Lower leg skin (tissue), 4 donors: Measurements from ENCODE around the gene ABCC10. TPM values are rescaled to one million over a fixed set of nuclear protein-coding genes. Genes with fewer than 3 reads are reported as not detected.
A peak's percentile ranks its signal among the peaks of the same experiment; 100 is the strongest.
"Not testable (repeated sequence)": the region's sequence is repeated elsewhere in the genome, so short reads cannot be mapped to it uniquely, and the experiment has no call there.

Source experiments
- DNase-seq, 2 donors: peaks; one replicate each; pipeline ENCODE4 v3.0.0-alpha.2; 2019; ENCODE audit warnings: low spot score in 2 of 2
- H3K4me3 ChIP-seq: fragments of 200-600 bp; sonication (generic); 2 replicates; pipeline ENCODE4 v1.5.1; 2017; ENCODE audit warnings: mild to moderate bottlenecking, low read depth; ENCODE audit not compliant: poor library complexity, severe bottlenecking
- CTCF ChIP-seq, 3 donors: fragments of 450-650 bp; IDR thresholded peaks; one replicate each; pipeline ENCODE4 v1.5.1; 2016; ENCODE audit warnings: antibody characterized with exemption in 3 of 3, mild to moderate bottlenecking in 3 of 3, moderate library complexity in 2 of 3
- POLR2A ChIP-seq, 2 donors: fragments of 450-650 bp; IDR thresholded peaks; one replicate each; pipeline ENCODE4 v1.6.1; 2016 to 2017; ENCODE audit warnings: antibody characterized with exemption in 2 of 2, mild to moderate bottlenecking in 1 of 2, moderate library complexity in 1 of 2
- WGBS, 2 donors: methylation state at CpG; one replicate each; pipeline ENCODE4 v1.1.5; 2018; 5-methylcytosine and 5-hydroxymethylcytosine counted together
- intact Hi-C: fragments of 100-400 bp; cut with DNase I; formaldehyde crosslinking; loops from one replicate; pipeline ENCODE4 v1.15.0; 2023; ENCODE audit warnings: low total_unique reads
- total RNA-seq, 4 donors: library from RNA; depleted of rRNA; stranded (reverse); fragments of >200 nt; gene quantifications; one replicate each; pipeline ENCODE4 v1.1.0, GENCODE V29; 2016

Gene ABCC10
- total RNA-seq, 4 donors from 2014 or later = 9.4 to 17.9 (median 15.9) TPM

- peak overlapping the region; percentile 41 for H3K4me3 ChIP-seq
- no peak for DNase-seq
- TF ChIP-seq POLR2A (IDR thresholded peaks at IDR 0.05) (no peak), CTCF (IDR thresholded peaks at IDR 0.05) (no peak)
- WGBS, 2 donors = 0 to 2% methylated on average over 49 to 52 of the region's 97 CpGs
- intact Hi-C loops = loop anchor here (5.0 kb wide), 1 partner anchor 52 kb away; no protein-coding TSS in a partner anchor
These were observed 27.6 kb downstream of the ABCC10 start for GRCh38 chr6:43454696-43455530.

- intact Hi-C loops = no loop called here
- H3K4me3 ChIP-seq = peak within 1 kb of the TSS; percentile 41
- TF ChIP-seq CTCF (IDR thresholded peaks at IDR 0.05) (no peak), POLR2A (IDR thresholded peaks at IDR 0.05) (no peak)
- 1 to 2% methylated on average over 30 to 35 of the region's 55 CpGs for WGBS, 2 donors
- DNase-seq = no peak
These were observed 28.4 kb downstream of the ABCC10 start, which contains the start of gene DLK2 for GRCh38 chr6:43455531-43456428. TSS of gene DLK2 (minus strand) at chr6:43455548. CDS start at chr6:43454825, 723 bp downstream.

GRCh38 chr6:43457643-43458042 lies 30.3 kb downstream of the ABCC10 start:
- DNase-seq = no peak
- TF ChIP-seq CTCF (IDR thresholded peaks at IDR 0.05) (no peak), POLR2A (IDR thresholded peaks at IDR 0.05) (no peak)
- intact Hi-C loops = no loop called here
- H3K4me3 ChIP-seq = no peak overlapping the region
- 51 to 57% methylated on average over 9 of the region's 9 CpGs for WGBS, 2 donors

GRCh38 chr6:43458154-43458553 lies 30.8 kb downstream of the ABCC10 start:
- DNase-seq, H3K4me3 ChIP-seq, intact Hi-C loops: not testable (repeated sequence)
- WGBS, 2 donors = 91 to 92% methylated on average over 15 of the region's 15 CpGs

- TF ChIP-seq CTCF (IDR thresholded peaks at IDR 0.05) (no peak), POLR2A (IDR thresholded peaks at IDR 0.05) (no peak)
- no peak overlapping the region for H3K4me3 ChIP-seq
- DNase-seq = no peak
- 76 to 79% methylated on average over 1 of the region's 1 CpG for WGBS, 2 donors
- intact Hi-C loops = no loop called here
These were observed 32.2 kb downstream of the ABCC10 start for GRCh38 chr6:43459535-43459934.

- no peak for TF ChIP-seq POLR2A (IDR thresholded peaks at IDR 0.05)
- TF ChIP-seq CTCF (IDR thresholded peaks at IDR 0.05) = no peak
- no peak for DNase-seq
- intact Hi-C loops = no loop called here
- 82 to 83% methylated on average over 4 of the region's 4 CpGs for WGBS, 2 donors
- no peak overlapping the region for H3K4me3 ChIP-seq
These were observed 32.7 kb downstream of the ABCC10 start for GRCh38 chr6:43460032-43460431.
